ENCODE results near the gene SLC5A2.
"Not testable (repeated sequence)": the region's sequence is repeated elsewhere in the genome, so short reads cannot be mapped to it uniquely, and the experiment has no call there.

SLC5A2 gene

GRCh38 chr16:31474773-31475738, 7.9 kb upstream of the SLC5A2 start:
- Histone ChIP-seq H3K4me3 (ENCODE audit: low read depth in 1 of 5, low read length in 5 of 5) (no peak overlapping the region), H3K36me3 (ENCODE audit: control insufficient read depth in 5 of 5, insufficient read depth in 5 of 5, low read length in 5 of 5) (peaks cover 0 to 44% (median 37%) of the 10 kb centered on the region in 5 donors), H3K9me3 (ENCODE audit: control insufficient read depth in 5 of 5, low read length in 5 of 5) (peaks cover 0 to 6% (median 0%) of the 10 kb centered on the region in 5 donors), H3K27me3 (ENCODE audit: control insufficient read depth in 5 of 5, insufficient read depth in 4 of 5, low read length in 5 of 5) (peaks cover 0 to 24% (median 13%) of the 10 kb centered on the region in 5 donors), H3K4me1 (ENCODE audit: control insufficient read depth in 5 of 5, insufficient read depth in 5 of 5, low read length in 5 of 5) (peaks cover 0 to 44% (median 22%) of the 10 kb centered on the region in 5 donors), H3K9ac (ENCODE audit: low read length in 5 of 5) (no peak overlapping the region), H3K27ac (ENCODE audit: low read depth, low read length) (no peak overlapping the region)

GRCh38 chr16:31475946-31476302, 7.0 kb upstream of the SLC5A2 start:
- H3K27me3 ChIP-seq (ENCODE audit: control insufficient read depth in 5 of 5, insufficient read depth in 4 of 5, low read length in 5 of 5): peaks cover 0 to 24% (median 13%) of the 10 kb centered on the region in 5 donors
- no peak overlapping the region for H3K27ac ChIP-seq (ENCODE audit: low read depth, low read length)
- H3K4me1 ChIP-seq (ENCODE audit: control insufficient read depth in 5 of 5, insufficient read depth in 5 of 5, low read length in 5 of 5): peaks cover 0 to 50% (median 22%) of the 10 kb centered on the region in 5 donors
- H3K9me3 ChIP-seq (ENCODE audit: control insufficient read depth in 5 of 5, low read length in 5 of 5): peaks cover 0 to 6% (median 0%) of the 10 kb centered on the region in 5 donors
- H3K36me3 ChIP-seq (ENCODE audit: control insufficient read depth in 5 of 5, insufficient read depth in 5 of 5, low read length in 5 of 5): peaks cover 0 to 44% (median 37%) of the 10 kb centered on the region in 5 donors
- H3K9ac ChIP-seq (ENCODE audit: low read length in 5 of 5): no peak overlapping the region
- H3K4me3 ChIP-seq (ENCODE audit: low read depth in 1 of 5, low read length in 5 of 5): no peak overlapping the region

- Histone ChIP-seq H3K9ac (ENCODE audit: low read length in 5 of 5) (no peak overlapping the region), H3K36me3 (ENCODE audit: control insufficient read depth in 5 of 5, insufficient read depth in 5 of 5, low read length in 5 of 5) (peaks cover 0 to 44% (median 37%) of the 10 kb centered on the region in 5 donors), H3K4me1 (ENCODE audit: control insufficient read depth in 5 of 5, insufficient read depth in 5 of 5, low read length in 5 of 5) (peaks cover 0 to 45% (median 20%) of the 10 kb centered on the region in 5 donors)
Measured at GRCh38 chr16:31476303-31477219, 6.4 kb upstream of the SLC5A2 start.

GRCh38 chr16:31477220-31478216, 5.4 kb upstream of the SLC5A2 start:
- Histone ChIP-seq H3K36me3 (ENCODE audit: control insufficient read depth in 5 of 5, insufficient read depth in 5 of 5, low read length in 5 of 5) (peaks cover 0 to 44% (median 37%) of the 10 kb centered on the region in 5 donors), H3K9me3 (ENCODE audit: control insufficient read depth in 5 of 5, low read length in 5 of 5) (peaks cover 0 to 5% (median 0%) of the 10 kb centered on the region in 5 donors), H3K4me3 (ENCODE audit: low read depth in 1 of 5, low read length in 5 of 5) (peak overlapping the region in 3 of 5 donors; percentile 16 to 52 (median 29)), H3K27ac (ENCODE audit: low read depth, low read length) (no peak overlapping the region), H3K27me3 (ENCODE audit: control insufficient read depth in 5 of 5, insufficient read depth in 4 of 5, low read length in 5 of 5) (peaks cover 0 to 15% (median 8%) of the 10 kb centered on the region in 5 donors), H3K4me1 (ENCODE audit: control insufficient read depth in 5 of 5, insufficient read depth in 5 of 5, low read length in 5 of 5) (peaks cover 0 to 37% (median 12%) of the 10 kb centered on the region in 5 donors), H3K9ac (ENCODE audit: low read length in 5 of 5) (no peak overlapping the region)

More at GRCh38 chr16:31476303-31477219, 6.4 kb upstream of the SLC5A2 start:
- Histone ChIP-seq H3K9me3 (ENCODE audit: control insufficient read depth in 5 of 5, low read length in 5 of 5) (peaks cover 0 to 6% (median 0%) of the 10 kb centered on the region in 5 donors), H3K4me3 (ENCODE audit: low read depth in 1 of 5, low read length in 5 of 5) (peak overlapping the region in 2 of 5 donors; percentile 33 to 52), H3K27me3 (ENCODE audit: control insufficient read depth in 5 of 5, insufficient read depth in 4 of 5, low read length in 5 of 5) (peaks cover 0 to 19% (median 11%) of the 10 kb centered on the region in 5 donors), H3K27ac (ENCODE audit: low read depth, low read length) (no peak overlapping the region)

GRCh38 chr16:31478956-31479355, 4.0 kb upstream of the SLC5A2 start:
- H3K27me3 ChIP-seq (ENCODE audit: control insufficient read depth in 5 of 5, insufficient read depth in 4 of 5, low read length in 5 of 5): peaks cover 0 to 11% (median 5%) of the 10 kb centered on the region in 5 donors
- H3K27ac ChIP-seq (ENCODE audit: low read depth, low read length): no peak overlapping the region
- H3K9ac ChIP-seq (ENCODE audit: low read length in 5 of 5): no peak overlapping the region
- H3K4me3 ChIP-seq (ENCODE audit: low read depth in 1 of 5, low read length in 5 of 5): no peak overlapping the region
- no peaks in the 10 kb centered on the region for H3K9me3 ChIP-seq (ENCODE audit: control insufficient read depth in 5 of 5, low read length in 5 of 5)
- peaks cover 0 to 23% (median 6%) of the 10 kb centered on the region in 5 donors for H3K4me1 ChIP-seq (ENCODE audit: control insufficient read depth in 5 of 5, insufficient read depth in 5 of 5, low read length in 5 of 5)
- peaks cover 0 to 36% (median 32%) of the 10 kb centered on the region in 5 donors for H3K36me3 ChIP-seq (ENCODE audit: control insufficient read depth in 5 of 5, insufficient read depth in 5 of 5, low read length in 5 of 5)

GRCh38 chr16:31479751-31480150, 3.2 kb upstream of the SLC5A2 start:
- H3K9me3 ChIP-seq (ENCODE audit: control insufficient read depth in 5 of 5, low read length in 5 of 5): no peaks in the 10 kb centered on the region
- no peak overlapping the region for H3K27ac ChIP-seq (ENCODE audit: low read depth, low read length)
- H3K4me1 ChIP-seq (ENCODE audit: control insufficient read depth in 5 of 5, insufficient read depth in 5 of 5, low read length in 5 of 5): peaks cover 0 to 15% (median 6%) of the 10 kb centered on the region in 5 donors

GRCh38 chr16:31480851-31481536, 1.9 kb upstream of the SLC5A2 start:
- no peak overlapping the region for H3K27ac ChIP-seq (ENCODE audit: low read depth, low read length)
- H3K27me3 ChIP-seq (ENCODE audit: control insufficient read depth in 5 of 5, insufficient read depth in 4 of 5, low read length in 5 of 5): peaks cover 11 to 24% (median 13%) of the 10 kb centered on the region in 5 donors
- peak overlapping the region in 1 of 5 donors; percentile 20 for H3K9ac ChIP-seq (ENCODE audit: low read length in 5 of 5)
- H3K4me3 ChIP-seq (ENCODE audit: low read depth in 1 of 5, low read length in 5 of 5): no peak overlapping the region
- no peaks in the 10 kb centered on the region for H3K9me3 ChIP-seq (ENCODE audit: control insufficient read depth in 5 of 5, low read length in 5 of 5)
- H3K4me1 ChIP-seq (ENCODE audit: control insufficient read depth in 5 of 5, insufficient read depth in 5 of 5, low read length in 5 of 5): peaks cover 0 to 12% (median 6%) of the 10 kb centered on the region in 5 donors
- H3K36me3 ChIP-seq (ENCODE audit: control insufficient read depth in 5 of 5, insufficient read depth in 5 of 5, low read length in 5 of 5): peaks cover 0 to 21% (median 17%) of the 10 kb centered on the region in 5 donors

More at GRCh38 chr16:31479751-31480150, 3.2 kb upstream of the SLC5A2 start:
- Histone ChIP-seq H3K36me3 (ENCODE audit: control insufficient read depth in 5 of 5, insufficient read depth in 5 of 5, low read length in 5 of 5) (peaks cover 0 to 28% (median 24%) of the 10 kb centered on the region in 5 donors), H3K9ac (ENCODE audit: low read length in 5 of 5) (no peak overlapping the region), H3K27me3 (ENCODE audit: control insufficient read depth in 5 of 5, insufficient read depth in 4 of 5, low read length in 5 of 5) (peaks cover 0 to 15% (median 6%) of the 10 kb centered on the region in 5 donors), H3K4me3 (ENCODE audit: low read depth in 1 of 5, low read length in 5 of 5) (no peak overlapping the region)

- H3K4me1 ChIP-seq (ENCODE audit: control insufficient read depth in 5 of 5, insufficient read depth in 5 of 5, low read length in 5 of 5): peaks cover 3 to 28% (median 23%) of the 10 kb centered on the region in 5 donors
- H3K27me3 ChIP-seq (ENCODE audit: control insufficient read depth in 5 of 5, insufficient read depth in 4 of 5, low read length in 5 of 5): peaks cover 11 to 38% (median 30%) of the 10 kb centered on the region in 5 donors
- H3K9me3 ChIP-seq (ENCODE audit: control insufficient read depth in 5 of 5, low read length in 5 of 5); H3K9ac ChIP-seq (ENCODE audit: low read length in 5 of 5); H3K4me3 ChIP-seq (ENCODE audit: low read depth in 1 of 5, low read length in 5 of 5); H3K36me3 ChIP-seq (ENCODE audit: control insufficient read depth in 5 of 5, insufficient read depth in 5 of 5, low read length in 5 of 5); H3K27ac ChIP-seq (ENCODE audit: low read depth, low read length): not testable (repeated sequence)
Measured at GRCh38 chr16:31484048-31484447, 1.1 kb downstream of the SLC5A2 start.
